HepG2 (cell line): ENCODE data around the gene TMPO. TPM values are rescaled to one million over a fixed set of nuclear protein-coding genes. Genes with fewer than 3 reads are reported as not detected.

Source experiments
- ATF4 ChIP-seq, 2 experiments: fragments of 450-650 bp in 1 of 2; sonication (generic) in 1 of 2; formaldehyde crosslinking; IDR thresholded peaks; 2 replicates each; pipeline versions ENCODE4 v1.5.0 to v1.8.0; 2020 to 2022; ENCODE audit warnings: mild to moderate bottlenecking in 1 of 2, missing genetic modification reagents in 1 of 2
- ATF6 ChIP-seq: sonication (generic); formaldehyde crosslinking; conservative IDR thresholded peaks from 2 replicates; pipeline ENCODE4 v1.4.0; 2020; ENCODE audit warnings: missing genetic modification reagents
- RAD21 ChIP-seq: fragments of 450-650 bp; formaldehyde crosslinking; IDR thresholded peaks from 2 replicates; pipeline ENCODE4 v1.5.0; 2020; ENCODE audit warnings: mild to moderate bottlenecking
- SOX6 ChIP-seq, 2 experiments: fragments of 450-650 bp in 1 of 2; sonication (generic) in 1 of 2; formaldehyde crosslinking in 1 of 2; IDR thresholded peaks; 2 replicates each; pipeline versions ENCODE4 v1.4.0 to v1.6.1; 2017 to 2020; ENCODE audit warnings: antibody characterized with exemption in 1 of 2, mild to moderate bottlenecking in 1 of 2, missing genetic modification reagents in 1 of 2
- THRA ChIP-seq: sonication (generic); formaldehyde crosslinking; IDR thresholded peaks from 2 replicates; pipeline ENCODE4 v1.4.0; 2020; ENCODE audit warnings: missing genetic modification reagents, borderline replicate concordance
- U2AF2 ChIP-seq: fragments of 200-400 bp; formaldehyde crosslinking; IDR thresholded peaks from 2 replicates; pipeline ENCODE4 v1.6.1; 2017; ENCODE audit warnings: low read depth, mild to moderate bottlenecking, low read length
- ZBTB40 ChIP-seq, 2 experiments: fragments of 450-650 bp in 1 of 2; sonication (generic) in 1 of 2; formaldehyde crosslinking in 1 of 2; IDR thresholded peaks; 2 replicates each; pipeline versions ENCODE4 v1.6.1 to v1.8.0; 2016 to 2022; ENCODE audit warnings: antibody characterized with exemption in 1 of 2, mild to moderate bottlenecking in 1 of 2, missing genetic modification reagents in 1 of 2
- ZBTB7B ChIP-seq: sonication (generic); formaldehyde crosslinking; IDR thresholded peaks from 2 replicates; pipeline ENCODE4 v1.4.0; 2020; ENCODE audit warnings: missing genetic modification reagents
- ZNF292 ChIP-seq: sonication (generic); formaldehyde crosslinking; IDR thresholded peaks from 2 replicates; pipeline ENCODE4 v1.8.1; 2022; ENCODE audit warnings: mild to moderate bottlenecking, low read depth, missing genetic modification reagents, borderline replicate concordance
- ZNF34 ChIP-seq: sonication (generic); formaldehyde crosslinking; IDR thresholded peaks from 2 replicates; pipeline ENCODE4 v1.4.0; 2020; ENCODE audit warnings: mild to moderate bottlenecking, missing genetic modification reagents, borderline replicate concordance
- ZNF350 ChIP-seq: sonication (generic); formaldehyde crosslinking; IDR thresholded peaks from 2 replicates; pipeline ENCODE4 v1.4.0; 2020; ENCODE audit warnings: mild to moderate bottlenecking, low read depth, missing genetic modification reagents, borderline replicate concordance
- ZNF792 ChIP-seq: IDR thresholded peaks from 2 replicates; pipeline ENCODE4 v1.6.1; 2016
- polyA plus RNA-seq, 8 experiments: library from polyadenylated mRNA; depleted of rRNA in 3 of 8; stranded (reverse) in 7 of 8; unstranded in 1 of 8; fragments of >200 nt; fragmentation: Illumina TruSeq in 4 of 8; extraction: Trizol in 4 of 8; gene quantifications; 2 replicates each; pipeline versions ENCODE4 v1.2.1 to v1.2.3, GENCODE V29; 2011 to 2016; ENCODE audit warnings: low read depth in 4 of 8, missing spikeins in 1 of 8, mixed read lengths in 1 of 8; ENCODE audit not compliant: insufficient read depth in 1 of 8
- total RNA-seq, 5 experiments: library from RNA; depleted of rRNA; stranded (reverse); fragments of >200 nt; fragmentation: Illumina TruSeq; extraction: Trizol; gene quantifications; 2 replicates each; pipeline ENCODE4 v1.2.3, GENCODE V29; 2016; ENCODE audit warnings: low read depth in 1 of 5

Gene TMPO
- total and polyA plus RNA-seq, 2 of the 13 experiments (the other 11 are each of a cell fraction or from before 2014, with no cell fraction given) = 24.2 to 167 TPM

GRCh38 chr12:98490501-98491453 is 24.6 kb upstream of the TMPO start (continued):
- TF ChIP-seq ZBTB40 (IDR thresholded peaks at IDR 0.05) = no peak
- TF ChIP-seq ZBTB40 (CRISPR knock-in tag; IDR thresholded peaks at IDR 0.05) = peak; percentile 36; the same call in 1 of the 2 replicates
- TF ChIP-seq ZBTB7B = peak; percentile 80
- no peak for TF ChIP-seq ATF4 (CRISPR knock-in tag; IDR thresholded peaks at IDR 0.05)
- TF ChIP-seq RAD21 (CRISPR knock-in tag) = peak; percentile 78
- no peak for TF ChIP-seq SOX6 (IDR thresholded peaks at IDR 0.05)
- peak; percentile 98 for TF ChIP-seq SOX6 (CRISPR knock-in tag; IDR thresholded peaks at IDR 0.05)
- 0 out of 2 replicates have a peak, but pooled peaks have one; percentile 23 for TF ChIP-seq THRA (CRISPR knock-in tag)
- 0 out of 2 replicates have a peak, but pooled peaks have one; percentile 27 for TF ChIP-seq ZNF792 (CRISPR knock-in tag)
- no peak for TF ChIP-seq ATF6 (CRISPR knock-in tag)
- peak; percentile 43; the same call in 1 of the 2 replicates for TF ChIP-seq ZNF292 (CRISPR knock-in tag)
- no peak for TF ChIP-seq ZNF34
- TF ChIP-seq U2AF2 = no peak
- TF ChIP-seq ZNF350 (CRISPR knock-in tag) = peak; percentile 53; the same call in 1 of the 2 replicates
